GM18951 (cell line): ENCODE data around the gene EXOC6.

Experiments
- POLR2A ChIP-seq: IDR thresholded peaks from 4 replicates; pipeline ENCODE4 v1.6.1; 2011; ENCODE audit warnings: mild to moderate bottlenecking; ENCODE audit not compliant: insufficient read length, insufficient read depth; ENCODE audit errors: extremely low read depth
- in situ Hi-C: fragments of 300-500 bp; cut with MboI; formaldehyde crosslinking; loops from one replicate; pipeline ENCODE4 v1.12.0; 2022; ENCODE audit warnings: low sequenced_read_pairs, mixed read lengths, inconsistent platforms; ENCODE audit not compliant: unreplicated experiment

Gene EXOC6

DNA sequence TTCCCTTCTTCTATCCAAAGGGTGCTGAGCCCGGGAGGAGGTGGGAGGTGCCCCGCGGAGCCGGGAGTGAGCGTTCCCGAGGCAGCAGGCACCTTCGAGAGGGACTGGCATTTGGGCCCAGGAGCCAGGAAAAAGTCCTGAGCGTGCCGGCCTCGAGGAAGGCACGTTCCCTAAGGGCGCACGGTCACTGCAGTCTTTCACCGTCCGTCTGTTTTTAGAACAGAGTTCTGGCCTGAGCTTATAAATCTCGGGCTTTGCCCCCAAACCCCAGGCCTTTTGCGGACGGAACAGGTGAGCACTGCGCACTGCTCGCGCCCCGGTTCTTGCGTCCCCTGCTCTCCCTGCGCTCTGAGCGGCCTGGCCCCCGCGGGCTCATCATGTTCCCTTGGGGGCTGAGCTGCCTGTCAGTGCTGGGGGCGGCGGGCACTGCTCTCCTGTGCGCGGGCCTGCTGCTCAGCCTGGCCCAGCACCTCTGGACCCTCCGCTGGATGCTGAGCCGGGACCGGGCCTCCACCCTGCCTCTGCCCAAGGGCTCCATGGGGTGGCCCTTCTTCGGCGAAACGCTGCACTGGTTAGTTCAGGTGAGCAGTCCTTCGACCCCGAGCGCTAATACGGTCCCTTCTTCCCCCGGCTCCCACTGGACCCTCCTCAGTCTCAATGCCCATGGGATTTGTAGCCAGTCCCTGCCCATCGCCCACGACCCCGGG is 212.7 kb downstream of the EXOC6 start:
- in situ Hi-C loops = no loop called here

DNA sequence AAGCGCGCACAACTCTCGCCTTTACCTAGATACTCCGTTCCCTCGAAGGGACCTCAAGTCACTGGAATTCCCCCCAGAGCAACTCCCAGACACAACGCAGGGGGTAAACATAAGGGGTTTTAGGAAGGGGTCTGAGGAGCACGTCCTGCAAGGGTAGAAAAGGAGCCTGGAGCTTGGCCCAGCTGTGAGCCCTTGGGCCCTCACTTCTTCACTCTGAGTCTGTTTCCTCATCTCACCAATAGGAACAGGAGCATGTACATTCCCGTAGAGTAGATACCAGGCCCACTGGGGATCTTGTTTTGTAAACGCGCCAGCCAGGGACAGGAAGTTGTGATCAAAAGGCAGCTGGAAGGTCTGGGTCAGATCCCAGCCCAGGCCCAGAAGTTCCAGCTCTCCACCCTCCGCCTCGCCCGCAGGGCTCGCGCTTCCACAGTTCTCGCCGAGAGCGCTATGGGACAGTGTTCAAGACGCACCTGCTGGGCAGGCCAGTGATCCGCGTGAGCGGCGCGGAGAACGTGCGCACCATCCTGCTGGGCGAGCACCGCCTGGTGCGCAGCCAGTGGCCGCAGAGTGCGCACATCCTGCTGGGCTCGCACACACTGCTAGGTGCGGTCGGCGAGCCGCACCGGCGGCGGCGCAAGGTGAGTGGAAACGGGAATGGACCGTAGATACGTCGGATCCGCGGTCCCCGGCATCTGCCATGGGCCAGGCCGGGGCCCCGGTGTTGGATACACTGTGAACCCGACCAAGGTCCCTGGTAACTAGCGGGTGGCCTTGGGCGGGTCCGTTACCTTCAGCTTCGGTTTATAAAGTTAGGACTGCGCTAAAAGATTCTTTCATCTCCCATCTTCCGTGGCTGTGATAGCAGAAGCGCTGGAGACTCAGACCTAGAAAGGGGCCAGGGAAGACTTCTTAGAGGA is 213.5 kb downstream of the EXOC6 start:
- TF ChIP-seq POLR2A = no peak
- in situ Hi-C loops = no loop called here

More for the DNA sequence above, 212.7 kb downstream of the EXOC6 start:
- TF ChIP-seq POLR2A = no peak

DNA sequence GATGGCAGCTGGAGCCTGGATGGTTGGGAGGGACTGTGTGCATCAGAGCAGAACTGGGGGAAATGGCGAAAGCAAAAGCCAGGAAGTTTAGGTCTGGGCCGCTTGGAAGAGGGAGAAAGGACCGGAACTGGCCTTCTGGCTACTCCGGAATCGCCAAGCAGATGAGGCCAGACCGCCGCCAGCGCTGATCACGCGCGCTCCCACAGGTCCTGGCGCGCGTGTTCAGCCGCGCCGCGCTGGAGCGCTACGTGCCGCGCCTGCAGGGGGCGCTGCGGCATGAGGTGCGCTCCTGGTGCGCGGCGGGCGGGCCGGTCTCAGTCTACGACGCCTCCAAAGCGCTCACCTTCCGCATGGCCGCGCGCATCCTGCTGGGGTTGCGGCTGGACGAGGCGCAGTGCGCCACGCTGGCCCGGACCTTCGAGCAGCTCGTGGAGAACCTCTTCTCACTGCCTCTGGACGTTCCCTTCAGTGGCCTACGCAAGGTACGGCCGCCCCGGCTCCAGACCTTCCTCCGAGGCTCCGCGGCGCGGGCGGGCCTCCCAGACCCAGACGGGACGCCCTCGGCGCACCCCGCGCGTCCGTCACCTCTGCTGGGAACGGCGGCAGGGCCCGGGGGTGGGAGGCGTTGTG is 214.3 kb downstream of the EXOC6 start:
- in situ Hi-C loops = no loop called here
- TF ChIP-seq POLR2A = no peak

DNA sequence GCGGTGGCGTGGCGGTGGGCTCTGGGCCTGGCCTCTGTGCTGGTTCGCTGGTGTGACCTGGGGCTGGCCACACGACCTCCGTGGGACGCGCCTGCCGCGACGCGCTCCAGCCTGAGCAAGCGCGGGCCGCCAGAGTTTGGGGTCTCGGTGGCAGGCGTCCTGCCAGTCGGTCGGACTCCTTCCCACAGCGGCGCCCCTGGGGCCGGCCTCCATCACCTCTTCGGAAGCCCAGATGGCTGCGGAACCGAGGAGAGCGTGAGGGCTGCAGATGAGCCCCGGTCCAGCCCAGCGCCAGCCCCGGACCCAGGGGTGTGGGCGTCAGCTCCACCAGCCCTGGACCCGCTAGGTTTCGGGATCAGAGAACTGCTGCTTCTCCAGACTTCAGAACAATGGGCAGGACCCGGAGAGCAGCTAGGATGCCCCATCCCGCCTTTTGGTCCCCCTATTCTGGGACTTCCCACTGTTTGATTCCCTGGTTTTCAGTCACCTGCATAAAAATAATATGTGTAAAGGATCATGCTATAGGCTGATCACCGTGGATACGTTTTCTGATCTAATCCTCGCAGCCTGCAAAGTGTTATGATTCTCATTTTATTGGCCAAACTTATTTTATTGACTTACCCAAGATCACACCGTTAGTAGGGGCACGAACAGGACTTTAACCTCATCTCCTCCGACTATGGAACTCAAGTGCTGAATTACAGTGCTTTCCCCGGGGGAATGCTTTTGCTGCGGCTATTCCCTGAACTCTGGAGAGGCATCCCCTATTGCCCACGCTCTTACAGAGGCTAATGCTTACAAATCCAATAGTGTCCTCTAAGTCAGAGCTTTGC is 215.0 kb downstream of the EXOC6 start:
- in situ Hi-C loops = no loop called here
- TF ChIP-seq POLR2A = no peak

DNA sequence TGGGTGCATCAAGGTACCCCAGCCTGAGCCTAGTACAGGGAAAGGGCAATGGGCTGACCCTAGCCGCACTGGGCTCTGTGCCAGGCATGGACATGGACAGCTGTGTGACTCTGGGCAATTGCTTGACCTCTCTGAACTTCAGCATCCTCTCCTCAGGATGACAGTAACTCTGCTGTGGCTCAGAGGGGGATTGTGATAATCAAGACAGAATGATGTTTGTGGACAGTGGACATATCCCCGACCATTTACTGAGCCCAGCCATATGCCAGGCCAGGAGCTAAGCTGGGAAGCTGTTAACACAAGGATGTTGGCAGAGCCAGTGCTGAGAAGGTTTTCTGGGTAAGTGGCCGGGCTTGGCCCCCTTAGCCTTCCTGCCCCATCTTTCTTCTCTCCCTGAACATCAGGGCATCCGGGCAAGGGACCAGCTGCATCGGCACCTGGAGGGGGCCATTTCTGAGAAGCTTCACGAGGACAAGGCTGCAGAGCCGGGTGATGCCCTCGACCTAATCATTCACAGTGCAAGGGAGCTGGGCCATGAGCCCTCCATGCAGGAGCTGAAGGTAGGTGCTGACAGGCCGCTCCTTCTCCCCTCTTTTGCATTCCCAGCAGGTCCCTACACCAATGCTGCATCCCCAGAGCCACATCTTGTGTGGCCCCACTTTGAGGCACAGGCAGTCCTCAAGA is 215.8 kb downstream of the EXOC6 start:
- TF ChIP-seq POLR2A = no peak
- in situ Hi-C loops = no loop called here

DNA sequence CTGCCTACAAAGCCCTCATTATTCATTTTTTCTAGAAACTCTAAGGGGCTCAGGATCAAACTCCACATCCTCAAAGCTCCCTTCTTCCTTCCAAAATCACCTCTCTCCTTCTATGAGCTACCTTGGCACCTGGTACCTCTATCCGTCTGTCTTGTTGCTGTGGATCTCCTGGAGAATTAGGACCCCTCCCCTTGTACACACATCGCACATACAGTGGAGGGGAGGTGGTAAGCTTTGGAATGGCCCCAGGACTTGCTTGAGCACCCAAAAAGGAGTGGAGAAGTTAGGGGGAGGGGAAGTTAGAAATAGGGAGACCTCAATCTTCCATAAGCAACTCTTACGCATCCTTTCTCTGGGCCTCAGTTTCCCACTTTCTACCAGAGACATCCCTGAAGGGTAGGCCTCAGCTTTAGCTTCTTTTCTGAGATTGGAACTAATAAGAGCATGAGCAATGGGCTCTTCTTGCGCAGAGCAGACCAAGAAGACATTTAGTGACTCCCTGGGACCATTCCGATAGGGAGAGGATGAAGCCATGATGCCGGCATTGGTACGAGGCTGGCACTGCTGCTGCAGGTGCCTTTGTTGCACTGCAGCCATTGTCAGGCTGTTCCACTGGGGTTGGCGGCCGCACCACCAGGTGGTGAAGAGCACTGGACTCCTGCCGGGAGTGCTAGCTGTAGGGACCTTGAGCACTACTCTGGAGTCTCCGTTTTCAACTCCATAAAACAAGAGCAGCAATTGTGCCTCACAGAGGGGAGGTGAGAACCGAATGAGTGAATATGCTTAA is 216.7 kb downstream of the EXOC6 start:
- no peak for TF ChIP-seq POLR2A
- in situ Hi-C loops = no loop called here

DNA sequence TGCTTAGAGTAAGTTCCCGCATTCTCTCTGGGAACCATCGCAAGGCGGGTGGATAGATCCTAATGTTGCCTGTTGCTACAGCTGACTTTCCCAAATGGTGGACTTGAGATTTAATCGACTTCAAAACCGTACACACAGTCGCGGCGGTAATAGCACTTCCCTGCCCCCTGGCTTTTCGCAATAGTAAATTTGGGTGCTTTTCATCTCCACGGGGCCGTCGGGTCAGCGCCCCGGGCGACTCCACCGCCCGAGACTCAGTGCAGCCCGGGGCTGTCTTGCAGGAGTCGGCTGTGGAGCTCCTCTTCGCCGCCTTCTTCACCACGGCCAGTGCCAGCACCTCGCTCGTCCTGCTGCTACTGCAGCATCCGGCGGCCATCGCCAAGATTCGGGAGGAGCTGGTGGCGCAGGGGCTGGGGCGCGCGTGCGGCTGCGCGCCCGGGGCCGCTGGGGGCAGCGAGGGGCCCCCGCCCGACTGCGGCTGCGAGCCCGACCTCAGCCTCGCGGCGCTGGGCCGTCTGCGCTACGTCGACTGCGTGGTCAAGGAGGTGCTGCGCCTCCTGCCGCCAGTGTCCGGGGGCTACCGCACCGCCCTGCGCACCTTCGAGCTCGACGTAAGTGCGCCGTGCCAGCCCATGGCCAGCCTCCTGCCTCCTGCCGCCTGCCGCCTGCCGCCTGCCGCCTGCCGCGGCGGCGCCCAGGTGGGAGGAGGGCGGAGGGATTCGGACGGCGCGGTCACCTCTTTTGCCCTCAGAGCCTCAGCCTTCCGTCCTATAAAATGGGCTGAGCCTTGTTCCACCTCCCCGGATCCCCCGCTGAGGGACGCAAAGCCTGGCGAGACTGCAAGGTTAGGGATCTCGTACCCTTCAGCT is 217.6 kb downstream of the EXOC6 start:
- TF ChIP-seq POLR2A = no peak
- in situ Hi-C loops = no loop called here

DNA sequence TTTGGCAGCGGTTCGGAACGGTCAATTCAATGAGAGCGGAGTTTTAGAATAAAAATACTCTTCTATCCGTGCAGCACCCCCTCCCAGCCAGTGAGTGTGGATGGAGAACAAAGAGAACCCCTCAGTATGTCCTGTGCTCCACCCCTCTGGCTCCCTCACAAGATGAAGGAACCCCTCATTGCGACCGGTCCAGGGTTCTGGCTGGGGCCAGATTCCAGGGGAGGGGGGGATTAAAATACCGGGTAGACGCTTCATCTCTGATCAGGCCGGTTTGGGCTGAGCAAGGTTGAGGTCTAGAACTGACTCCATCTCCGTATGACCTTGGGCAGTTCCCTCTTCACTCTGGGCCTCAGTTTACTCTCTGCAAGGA is 218.2 kb downstream of the EXOC6 start:
- in situ Hi-C loops = no loop called here

DNA sequence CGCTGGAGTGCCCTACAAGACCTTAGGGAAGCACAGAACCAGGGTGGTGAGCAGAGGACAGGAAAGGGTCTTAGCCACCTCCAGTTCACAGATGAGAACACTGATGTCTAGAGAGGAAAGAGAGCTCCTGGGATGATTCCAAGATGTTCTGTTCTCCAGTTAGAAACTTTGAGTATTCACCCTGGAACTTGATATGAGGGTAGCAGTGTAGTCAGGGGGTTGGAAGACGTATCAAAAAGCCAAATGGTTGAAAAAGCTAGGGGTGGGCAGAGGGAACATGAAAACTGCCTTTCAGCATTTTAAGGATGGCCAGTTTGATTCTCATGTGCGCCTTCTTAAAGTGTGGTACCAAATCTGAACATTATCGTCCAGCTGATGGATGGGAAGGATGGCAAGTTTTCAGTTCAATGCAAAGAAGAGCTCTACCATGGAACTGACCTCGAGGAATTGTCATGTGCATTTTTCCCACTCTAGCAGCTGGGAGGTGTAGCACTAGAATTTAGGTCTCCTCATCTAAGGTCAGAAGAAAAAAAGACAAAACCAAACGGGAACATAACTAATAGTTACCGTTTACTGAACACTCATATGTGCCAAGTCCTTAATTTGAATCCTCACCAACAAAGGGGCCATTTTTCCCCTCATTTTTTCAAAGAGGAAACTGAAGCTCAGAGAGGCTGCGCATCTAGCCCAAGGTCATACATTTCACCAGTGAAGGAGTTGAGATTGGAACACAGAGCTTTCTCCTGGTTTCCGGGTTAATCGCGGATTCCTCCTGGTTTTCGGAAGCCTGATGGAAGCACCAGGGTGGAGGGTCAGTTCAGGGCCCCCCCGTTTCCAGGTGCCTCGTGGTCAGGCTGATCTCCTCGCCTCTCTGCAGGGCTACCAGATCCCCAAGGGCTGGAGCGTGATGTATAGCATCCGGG is 219.4 kb downstream of the EXOC6 start:
- in situ Hi-C loops = no loop called here
- TF ChIP-seq POLR2A = no peak

More for the DNA sequence above, 218.2 kb downstream of the EXOC6 start:
- TF ChIP-seq POLR2A = no peak
